Pancreas (tissue), 10 donors: ENCODE results near the gene RABGAP1L. TPM values are rescaled to one million over a fixed set of nuclear protein-coding genes. Genes with fewer than 3 reads are reported as not detected.

Source experiments
- ATAC-seq, 4 donors: fragments of 200-7000 bp; cut with Tn5 transposase; one replicate each; pipeline versions ENCODE4 v1.8.0 to v1.9.1; 2020; ENCODE audit warnings: mild to moderate bottlenecking in 4 of 4, moderate library complexity in 4 of 4
- DNase-seq, 6 donors: peaks; one replicate each; pipeline ENCODE4 v3.0.0-alpha.2; 2020
- FAIRE-seq: peaks from 2 replicates; lab custom pipeline; 2012; peaks lifted over from hg19 to GRCh38; lab: Jason Lieb, UNC
- H3K27ac ChIP-seq, 4 donors: fragments of 200-600 bp; sonication (generic); 1 replicate in 3 of 4; 2 replicates in 1 of 4; pipeline versions ENCODE4 v1.5.0 to v1.8.0; 2020
- H3K27me3 ChIP-seq, 4 donors: fragments of 200-600 bp; one replicate each; pipeline ENCODE4 v1.8.0; 2021
- H3K36me3 ChIP-seq, 3 donors: fragments of 200-600 bp; sonication (generic) in 1 of 3; one replicate each; pipeline versions ENCODE4 v1.5.0 to v1.8.0; 2020 to 2021
- H3K4me1 ChIP-seq, 3 donors: fragments of 200-600 bp; one replicate each; pipeline ENCODE4 v1.8.0; 2021
- H3K4me3 ChIP-seq, 4 donors: fragments of 200-600 bp; sonication (generic) in 2 of 4; one replicate each; pipeline versions ENCODE4 v1.5.0 to v1.8.0; 2020 to 2021
- H3K9me3 ChIP-seq, 4 donors: fragments of 200-600 bp; one replicate each; pipeline ENCODE4 v1.8.0; 2021
- WGBS, 2 donors: extraction: QIAGEN DNeasy Blood & Tissue Kit; methylation state at CpG; one replicate each; pipeline ENCODE4 v1.1.7; 2013; 5-methylcytosine and 5-hydroxymethylcytosine counted together
- intact Hi-C, 3 donors: fragments of 100-400 bp; cut with DNase I; formaldehyde crosslinking; loops; one replicate each; pipeline versions ENCODE4 v1.11.1 to v1.14.2; 2022
- polyA plus RNA-seq, 2 donors: library from polyadenylated mRNA; stranded (reverse); fragments of 200-250 nt; gene quantifications; one replicate each; pipeline ENCODE4 v1.2.3, GENCODE V29; 2013
- total RNA-seq, 6 donors: library from RNA; stranded (reverse); fragmentation: NEBNext Ultra II Directional in 4 of 6; extraction: Animal tissue kit (Norgen Biotek cat#: 25700) in 4 of 6; gene quantifications; one replicate each; pipeline versions ENCODE4 v1.2.1 to v1.2.4, GENCODE V29; 2021 to 2023
- TF ChIP-seq, protein P1 (sequence below), 4 donors: fragments of 200-600 bp; sonication (generic) in 3 of 4; IDR thresholded peaks; one replicate each; pipeline versions ENCODE4 v1.5.0 to v1.8.0; 2021; ENCODE audit warnings: antibody characterized with exemption in 4 of 4
- donor health status: healthy with polysubstance abuse.
- donor health status: DM: no; HTN: no; CAD: no; lungs with moderate emphysema.
- donor health status: DM: no; HTN: no; CAD: no.
- donor health status: control.
- donor health status: control.
- donor health status: Bipolar disorder and iron deficiency.
- donor health status: DM: yes; HTN: yes; CAD: no.
- donor health status: DM: no; HTN: no; CAD: no.
- donor health status: DM: no; HTN: no; CAD: no.
- donor health status: DM: yes; HTN: yes; CAD: no.

RABGAP1L gene
- total and polyA plus RNA-seq, 8 donors, result 13.9 to 64.8 (median 36.1) TPM

DNA sequence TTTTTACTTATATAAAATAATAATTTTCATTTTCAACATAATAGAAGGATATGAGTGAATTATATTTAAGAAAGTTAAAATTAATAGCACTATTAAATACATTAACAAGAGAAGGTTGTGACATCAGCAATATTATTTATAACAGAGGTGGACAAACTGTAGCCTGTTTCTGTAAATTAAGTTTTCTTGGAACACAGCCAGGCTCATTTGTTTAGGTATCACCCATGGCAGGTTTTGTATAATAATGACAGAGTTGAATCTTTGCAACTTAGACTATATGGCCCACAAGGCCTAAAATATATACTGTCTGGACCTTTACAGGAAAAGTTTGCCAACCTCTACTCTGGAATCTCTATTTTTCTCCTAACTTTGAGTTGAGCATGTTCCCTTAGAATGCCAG lies 797.7 kb downstream of the RABGAP1L start:
- TF ChIP-seq, protein P1, sequence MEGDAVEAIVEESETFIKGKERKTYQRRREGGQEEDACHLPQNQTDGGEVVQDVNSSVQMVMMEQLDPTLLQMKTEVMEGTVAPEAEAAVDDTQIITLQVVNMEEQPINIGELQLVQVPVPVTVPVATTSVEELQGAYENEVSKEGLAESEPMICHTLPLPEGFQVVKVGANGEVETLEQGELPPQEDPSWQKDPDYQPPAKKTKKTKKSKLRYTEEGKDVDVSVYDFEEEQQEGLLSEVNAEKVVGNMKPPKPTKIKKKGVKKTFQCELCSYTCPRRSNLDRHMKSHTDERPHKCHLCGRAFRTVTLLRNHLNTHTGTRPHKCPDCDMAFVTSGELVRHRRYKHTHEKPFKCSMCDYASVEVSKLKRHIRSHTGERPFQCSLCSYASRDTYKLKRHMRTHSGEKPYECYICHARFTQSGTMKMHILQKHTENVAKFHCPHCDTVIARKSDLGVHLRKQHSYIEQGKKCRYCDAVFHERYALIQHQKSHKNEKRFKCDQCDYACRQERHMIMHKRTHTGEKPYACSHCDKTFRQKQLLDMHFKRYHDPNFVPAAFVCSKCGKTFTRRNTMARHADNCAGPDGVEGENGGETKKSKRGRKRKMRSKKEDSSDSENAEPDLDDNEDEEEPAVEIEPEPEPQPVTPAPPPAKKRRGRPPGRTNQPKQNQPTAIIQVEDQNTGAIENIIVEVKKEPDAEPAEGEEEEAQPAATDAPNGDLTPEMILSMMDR (IDR thresholded peaks at IDR 0.05), result no peak
- intact Hi-C loops, result no loop called here
- H3K9me3 ChIP-seq, result no peaks in the 10 kb centered on the region
- DNase-seq (no peak), ATAC-seq (no peak), FAIRE-seq (no peak)
- H3K27ac ChIP-seq, result no peak overlapping the region
- peaks cover 17 to 24% (median 24%) of the 10 kb centered on the region in 3 donors for H3K4me1 ChIP-seq
- H3K27me3 ChIP-seq, result no peaks in the 10 kb centered on the region
- H3K36me3 ChIP-seq, result no peaks in the 10 kb centered on the region
- H3K4me3 ChIP-seq, result no peak overlapping the region

DNA sequence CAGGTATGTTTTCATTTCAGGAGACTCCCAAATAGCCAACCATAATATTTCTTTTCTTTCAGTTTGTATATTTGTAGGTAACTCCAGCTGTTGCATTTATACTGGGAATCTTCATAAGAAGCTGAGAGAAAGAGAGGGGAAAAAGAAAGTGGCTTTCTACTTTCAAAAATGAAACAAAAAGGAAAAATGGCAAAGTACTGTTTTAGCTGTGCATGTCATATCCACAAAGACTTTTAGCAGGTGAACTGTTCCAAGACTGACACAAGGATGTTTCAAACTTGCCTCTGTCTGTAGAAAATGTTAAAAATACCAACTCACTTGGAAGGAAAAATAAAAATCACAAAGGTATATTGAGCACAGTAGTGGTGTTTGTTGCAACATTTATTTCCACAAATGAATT lies 798.5 kb downstream of the RABGAP1L start:
- Histone ChIP-seq H3K4me3 (no peak overlapping the region), H3K27me3 (no peaks in the 10 kb centered on the region), H3K27ac (no peak overlapping the region), H3K36me3 (no peaks in the 10 kb centered on the region), H3K9me3 (no peaks in the 10 kb centered on the region), H3K4me1 (peaks cover 14 to 24% (median 23%) of the 10 kb centered on the region in 3 donors)
- intact Hi-C loops, result no loop called here
- no peak for DNase-seq
- ATAC-seq, result no peak
- no peak for FAIRE-seq
- TF ChIP-seq, protein P1 (IDR thresholded peaks at IDR 0.05), result no peak

- intact Hi-C loops, result no loop called here
- DNase-seq (no peak), FAIRE-seq (no peak), ATAC-seq (no peak)
- no peak overlapping the region for H3K4me3 ChIP-seq
- H3K27ac ChIP-seq, result no peak overlapping the region
- H3K4me1 ChIP-seq, result peaks cover 8 to 25% (median 20%) of the 10 kb centered on the region in 3 donors
- H3K9me3 ChIP-seq, result no peaks in the 10 kb centered on the region
- WGBS, 2 donors, result 12 to 39% methylated on average over 1 of the region's 1 CpG
- no peaks in the 10 kb centered on the region for H3K36me3 ChIP-seq
- H3K27me3 ChIP-seq, result no peaks in the 10 kb centered on the region
- TF ChIP-seq, protein P1 (IDR thresholded peaks at IDR 0.05), result no peak
These were observed 799.1 kb downstream of the RABGAP1L start for GRCh38 chr1:174958396-174958795.

DNA sequence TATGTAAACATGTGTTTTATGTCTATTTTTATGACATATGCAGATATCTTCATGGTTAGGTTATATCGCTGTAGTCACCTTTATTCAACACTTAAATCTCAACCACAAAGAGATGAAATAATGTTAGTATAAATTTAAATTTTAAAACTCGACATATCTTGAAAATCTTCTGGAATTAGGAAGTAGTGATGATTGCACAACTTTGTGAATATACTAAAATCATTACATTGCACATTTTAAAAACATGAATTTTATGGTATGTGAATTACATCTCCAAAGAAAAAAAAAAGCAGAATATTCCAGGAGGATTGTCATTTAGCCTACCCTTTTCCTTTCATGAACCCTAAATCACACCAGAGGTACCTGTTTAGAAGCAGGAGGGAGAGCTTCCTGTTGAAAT lies 801.0 kb downstream of the RABGAP1L start:
- WGBS, 2 donors, result 93 to 95% methylated on average over 2 of the region's 2 CpGs
- FAIRE-seq, result no peak

GRCh38 chr1:174963529-174964125 lies 804.3 kb downstream of the RABGAP1L start:
- Histone ChIP-seq H3K36me3 (no peaks in the 10 kb centered on the region), H3K27me3 (no peaks in the 10 kb centered on the region), H3K4me1 (peaks cover 10 to 24% (median 11%) of the 10 kb centered on the region in 3 donors), H3K9me3 (no peaks in the 10 kb centered on the region), H3K4me3 (no peak overlapping the region), H3K27ac (no peak overlapping the region)
- TF ChIP-seq, protein P1 (IDR thresholded peaks at IDR 0.05), result no peak
- no peak for FAIRE-seq
- intact Hi-C loops, result no loop called here
- no peak for DNase-seq
- ATAC-seq, result no peak
- WGBS, 2 donors, result 38 to 48% methylated on average over 2 of the region's 2 CpGs

More for the DNA sequence above, 801.0 kb downstream of the RABGAP1L start:
- no peaks in the 10 kb centered on the region for H3K9me3 ChIP-seq
- no peaks in the 10 kb centered on the region for H3K27me3 ChIP-seq
- TF ChIP-seq, protein P1 (IDR thresholded peaks at IDR 0.05), result no peak
- ATAC-seq (no peak), DNase-seq (no peak)
- no peak overlapping the region for H3K27ac ChIP-seq
- H3K36me3 ChIP-seq, result no peaks in the 10 kb centered on the region
- intact Hi-C loops, result no loop called here
- no peak overlapping the region for H3K4me3 ChIP-seq
- H3K4me1 ChIP-seq, result peaks cover 1 to 14% (median 5%) of the 10 kb centered on the region in 3 donors
